Measurements from ENCODE around the gene KLK4.

DNA sequence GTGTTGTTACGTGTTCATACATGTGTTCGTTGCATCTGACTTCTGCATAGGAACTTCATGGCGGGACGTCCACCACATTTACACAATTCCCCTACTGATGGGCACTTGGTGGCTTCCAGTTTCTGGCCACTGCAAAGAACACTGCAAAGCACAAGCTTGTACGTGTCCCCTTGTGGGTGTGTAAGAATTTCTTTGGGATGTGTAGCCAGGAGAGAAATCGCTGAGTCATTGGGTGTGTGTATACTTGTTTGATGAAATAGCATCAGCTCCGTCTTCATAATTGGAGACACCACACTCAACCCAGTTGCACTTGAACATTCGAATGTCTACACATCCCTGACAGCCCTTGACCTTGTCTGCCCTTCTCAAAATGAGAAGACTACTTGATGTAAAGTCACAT is 22.4 kb upstream of the KLK4 start:
- no peak for TF ChIP-seq POLR2A (IDR thresholded peaks at IDR 0.05; ENCODE audit: low read depth, low read length)
- no peak for TF ChIP-seq POLR2AphosphoS5 (IDR thresholded peaks at IDR 0.05; ENCODE audit: low read depth, low read length)
- TF ChIP-seq TAF1 (IDR thresholded peaks at IDR 0.05; ENCODE audit: low read depth, low read length): no peak
- TF ChIP-seq SPI1 (IDR thresholded peaks at IDR 0.05; ENCODE audit: low read depth, low read length): no peak
- no peak for TF ChIP-seq PAX5 (IDR thresholded peaks at IDR 0.05; ENCODE audit: insufficient read depth, low read length, severe bottlenecking)
